Nephron progenitor cell (in vitro differentiated cells): Measurements from ENCODE around the gene SMCO2.

Experiments
- DNase-seq: peaks from one replicate; pipeline ENCODE4 v3.0.0; 2021
- H3K27ac Mint-ChIP-seq: 2 replicates; pipeline ENCODE4 v1.8.0; 2021; ENCODE audit warnings: mild to moderate bottlenecking, moderate library complexity, mixed read lengths
- H3K27me3 Mint-ChIP-seq: 2 replicates; pipeline ENCODE4 v1.8.0; 2021; ENCODE audit warnings: mild to moderate bottlenecking, low read depth, mixed read lengths; ENCODE audit not compliant: poor library complexity
- H3K36me3 Mint-ChIP-seq: 2 replicates; pipeline ENCODE4 v1.8.0; 2021; ENCODE audit warnings: low read depth, mixed read lengths
- H3K4me1 Mint-ChIP-seq: 2 replicates; pipeline ENCODE4 v1.8.0; 2021; ENCODE audit warnings: mixed read lengths
- H3K4me3 Mint-ChIP-seq: 2 replicates; pipeline ENCODE4 v1.8.0; 2021; ENCODE audit warnings: mild to moderate bottlenecking, moderate library complexity, mixed read lengths
- H3K9me3 Mint-ChIP-seq: 2 replicates; pipeline ENCODE4 v1.8.0; 2021; ENCODE audit warnings: mild to moderate bottlenecking, moderate library complexity, mixed read lengths
- CTCF ChIP-seq: fragments of 200-600 bp; sonication (generic); IDR thresholded peaks from 2 replicates; pipeline ENCODE4 v1.5.0; 2021; ENCODE audit warnings: antibody characterized with exemption

Gene SMCO2

GRCh38 chr12:27511031-27511722 is 64.6 kb downstream of the SMCO2 start:
- TF ChIP-seq CTCF = no peak
- no peaks in the 10 kb centered on the region for H3K36me3 Mint-ChIP-seq
- no peak overlapping the region for H3K4me3 Mint-ChIP-seq
- peaks cover 23% of the 10 kb centered on the region for H3K4me1 Mint-ChIP-seq
- DNase-seq = no peak
- no peak overlapping the region for H3K27ac Mint-ChIP-seq
- no peaks in the 10 kb centered on the region for H3K27me3 Mint-ChIP-seq
- H3K9me3 Mint-ChIP-seq = no peaks in the 10 kb centered on the region

- no peak overlapping the region for H3K27ac Mint-ChIP-seq
- H3K36me3 Mint-ChIP-seq = no peaks in the 10 kb centered on the region
- TF ChIP-seq CTCF = no peak
- no peaks in the 10 kb centered on the region for H3K27me3 Mint-ChIP-seq
- peaks cover 23% of the 10 kb centered on the region for H3K4me1 Mint-ChIP-seq
- H3K4me3 Mint-ChIP-seq = no peak overlapping the region
- H3K9me3 Mint-ChIP-seq = no peaks in the 10 kb centered on the region
- no peak for DNase-seq
These were observed 65.1 kb downstream of the SMCO2 start for GRCh38 chr12:27511723-27512045.

- Mint-ChIP-seq H3K36me3 (no peaks in the 10 kb centered on the region), H3K27me3 (no peaks in the 10 kb centered on the region), H3K4me3 (no peak overlapping the region), H3K27ac (peak overlapping the region; percentile 11), H3K9me3 (no peaks in the 10 kb centered on the region), H3K4me1 (peaks cover 23% of the 10 kb centered on the region)
- TF ChIP-seq CTCF = no peak
- no peak for DNase-seq
These were observed 66.8 kb downstream of the SMCO2 start for GRCh38 chr12:27513155-27513824.

- Mint-ChIP-seq H3K4me1 (peaks cover 34% of the 10 kb centered on the region), H3K4me3 (no peak overlapping the region), H3K9me3 (no peaks in the 10 kb centered on the region), H3K36me3 (no peaks in the 10 kb centered on the region), H3K27ac (no peak overlapping the region), H3K27me3 (no peaks in the 10 kb centered on the region)
- DNase-seq = no peak
- no peak for TF ChIP-seq CTCF
These were observed 69.1 kb downstream of the SMCO2 start for GRCh38 chr12:27515671-27516070.

GRCh38 chr12:27516625-27517024 is 70.1 kb downstream of the SMCO2 start:
- H3K4me1 Mint-ChIP-seq = peaks cover 38% of the 10 kb centered on the region
- H3K27ac Mint-ChIP-seq = no peak overlapping the region

More at GRCh38 chr12:27516625-27517024, 70.1 kb downstream of the SMCO2 start:
- no peak for DNase-seq
- Mint-ChIP-seq H3K4me3 (no peak overlapping the region), H3K36me3 (no peaks in the 10 kb centered on the region), H3K9me3 (no peaks in the 10 kb centered on the region), H3K27me3 (no peaks in the 10 kb centered on the region)
- TF ChIP-seq CTCF = no peak
